ENCODE results near the gene IGFN1. TPM values are rescaled to one million over a fixed set of nuclear protein-coding genes. Genes with fewer than 3 reads are reported as not detected.

IGFN1 gene
- total and polyA plus RNA-seq, 9 of the 15 experiments (the other 6 are each of a cell fraction or from before 2014, with no cell fraction given): 0.04 TPM; not detected in 8

GRCh38 chr1:201171063-201172036, 19.3 kb upstream of the IGFN1 start (continued):
- TF ChIP-seq THRA (IDR thresholded peaks at IDR 0.05) (no peak), MED1 (CRISPR knock-in tag; IDR thresholded peaks at IDR 0.05; ENCODE audit: borderline replicate concordance) (no peak), HDAC6 (IDR thresholded peaks at IDR 0.05; ENCODE audit: low read depth, low read length) (no peak), CBX8 (IDR thresholded peaks at IDR 0.05; ENCODE audit: borderline replicate concordance, extremely low read depth, low read depth, low read length, poor library complexity, severe bottlenecking) (no peak), YY1 (IDR thresholded peaks at IDR 0.05; ENCODE audit: borderline replicate concordance in 1 of 3, control insufficient read depth in 1 of 3, extremely low read depth in 1 of 3, insufficient read depth in 3 of 3, insufficient read length in 1 of 3, insufficient replicate concordance in 2 of 3, low read depth in 1 of 3, low read length in 2 of 3) (no peak), ZBTB34 (CRISPR knock-in tag; IDR thresholded peaks at IDR 0.05) (no peak), RBM34 (IDR thresholded peaks at IDR 0.05; ENCODE audit: borderline replicate concordance, insufficient read depth, low read length) (no peak), FOXK1 (CRISPR knock-in tag; IDR thresholded peaks at IDR 0.05; ENCODE audit: borderline replicate concordance) (peak; percentile 53; the same call in 1 of the 2 replicates), ELF4 (CRISPR knock-in tag; IDR thresholded peaks at IDR 0.05) (no peak), SRSF9 (IDR thresholded peaks at IDR 0.05; ENCODE audit: borderline replicate concordance, low read depth, low read length) (no peak), ESRRB (CRISPR knock-in tag; IDR thresholded peaks at IDR 0.05; ENCODE audit: borderline replicate concordance) (no peak), NEUROD1 (IDR thresholded peaks at IDR 0.05; ENCODE audit: borderline replicate concordance, low read depth, low read length, partially characterized antibody) (no peak), CTBP1 (IDR thresholded peaks at IDR 0.05; ENCODE audit: borderline replicate concordance) (peak; percentile 30), RBM25 (IDR thresholded peaks at IDR 0.05; ENCODE audit: low read depth, low read length, severe bottlenecking) (peak; percentile 88), JUNB (CRISPR knock-in tag; conservative IDR thresholded peaks at IDR 0.05) (peak; percentile 60; the same call in 1 of the 2 replicates), POLR3A (IDR thresholded peaks at IDR 0.05; ENCODE audit: borderline replicate concordance, extremely low read depth, insufficient read depth, insufficient read length) (no peak), ZNF280B (CRISPR knock-in tag; IDR thresholded peaks at IDR 0.05) (no peak), SRSF1 (IDR thresholded peaks at IDR 0.05; ENCODE audit: low read depth, low read length) (no peak), MCM3 (IDR thresholded peaks at IDR 0.05) (no peak), ELK1 (CRISPR knock-in tag; IDR thresholded peaks at IDR 0.05) (no peak)

Measured in K562 (cell line).